H1 (cell line): ENCODE results near the gene KRT32. TPM values are rescaled to one million over a fixed set of nuclear protein-coding genes. Genes with fewer than 3 reads are reported as not detected.

Source experiments
- CTCF ChIA-PET: fragments of 300-600 bp; sonication (Branson Sonifier 250); formaldehyde crosslinking; loops from one replicate; lab custom pipeline; 2021; ENCODE audit not compliant: partially characterized antibody; lab: Charles Lee
- POLR2A ChIA-PET: fragments of 300-600 bp; sonication (Branson Sonifier 250); formaldehyde crosslinking; loops from one replicate; lab custom pipeline; 2021; ENCODE audit warnings: inconsistent platforms; ENCODE audit not compliant: partially characterized antibody; lab: Charles Lee
- DNase-seq, 2 experiments: peaks; one replicate each; pipeline versions ENCODE4 v3.0.0 to v3.0.0-alpha.2; 2010 to 2022; ENCODE audit warnings: low spot score in 2 of 2, low read depth in 1 of 2, mixed read lengths in 1 of 2
- FAIRE-seq: peaks from 2 replicates; lab custom pipeline; 2011; peaks lifted over from hg19 to GRCh38; lab: Jason Lieb, UNC
- H2AFZ ChIP-seq: 2 replicates; pipeline ENCODE4 v1.8.1; 2012; ENCODE audit warnings: low read length, inconsistent platforms
- H2AK5ac ChIP-seq: 2 replicates; pipeline ENCODE4 v1.6.1; 2013; ENCODE audit warnings: low read depth, low read length
- H2BK120ac ChIP-seq: replicated peaks from 2 replicates; pipeline ENCODE3; 2013; ENCODE audit warnings: low read depth, low read length, inconsistent platforms
- H2BK12ac ChIP-seq: 2 replicates; pipeline ENCODE4 v1.6.1; 2013; ENCODE audit warnings: low read depth, low read length
- H2BK15ac ChIP-seq: 2 replicates; pipeline ENCODE4 v1.6.1; 2013; ENCODE audit warnings: low read length
- H2BK20ac ChIP-seq: 2 replicates; pipeline ENCODE4 v1.6.1; 2013; ENCODE audit warnings: low read length
- H2BK5ac ChIP-seq: 2 replicates; pipeline ENCODE4 v1.6.1; 2013; ENCODE audit warnings: low read depth, low read length
- H3K14ac ChIP-seq: 2 replicates; pipeline ENCODE4 v1.6.1; 2013; ENCODE audit warnings: inconsistent platforms; ENCODE audit not compliant: insufficient read length
- H3K18ac ChIP-seq: 2 replicates; pipeline ENCODE4 v1.6.1; 2013; ENCODE audit warnings: low read length; ENCODE audit errors: extremely low read depth
- H3K23ac ChIP-seq: 2 replicates; pipeline ENCODE4 v1.6.1; 2013; ENCODE audit warnings: inconsistent platforms; ENCODE audit not compliant: insufficient read length
- H3K23me2 ChIP-seq: 2 replicates; pipeline ENCODE4 v1.6.1; 2013; ENCODE audit warnings: low read depth, low read length
- H3K27ac ChIP-seq: 2 replicates; pipeline ENCODE4 v1.6.1; 2011; ENCODE audit warnings: low read depth, low read length, inconsistent platforms
- H3K27me3 ChIP-seq, 4 experiments: replicated peaks in 1 of 4; 1 replicate in 1 of 4; 2 replicates in 3 of 4; pipeline versions ENCODE4 v1.6.1 to v1.8.1; 2011 to 2013; ENCODE audit warnings: low read length in 3 of 4, mild to moderate bottlenecking in 3 of 4, inconsistent platforms in 2 of 4, mixed read lengths in 2 of 4, moderate library complexity in 1 of 4; ENCODE audit not compliant: control insufficient read depth in 3 of 4, insufficient read depth in 3 of 4; ENCODE audit errors: extremely low read depth in 1 of 4
- H3K36me3 ChIP-seq, 4 experiments: 2 replicates each; pipeline versions ENCODE4 v1.6.1 to v1.8.1; 2011 to 2013; ENCODE audit warnings: mild to moderate bottlenecking in 4 of 4, low read length in 3 of 4, moderate library complexity in 2 of 4, control low read depth in 1 of 4, inconsistent platforms in 1 of 4; ENCODE audit not compliant: insufficient read depth in 4 of 4, control insufficient read depth in 2 of 4
- H3K4ac ChIP-seq: replicated peaks from 2 replicates; pipeline ENCODE3; 2013; ENCODE audit warnings: low read length, low read depth, mixed read lengths, inconsistent platforms; ENCODE audit not compliant: insufficient read length
- H3K4me1 ChIP-seq, 4 experiments: replicated peaks in 1 of 4; 1 replicate in 1 of 4; 2 replicates in 3 of 4; pipeline versions ENCODE4 v1.6.1 to v1.8.1; 2011 to 2013; ENCODE audit warnings: low read length in 3 of 4, inconsistent platforms in 2 of 4, mixed read lengths in 1 of 4; ENCODE audit not compliant: insufficient read depth in 4 of 4, control insufficient read depth in 3 of 4
- H3K4me2 ChIP-seq, 2 experiments: 2 replicates each; pipeline versions ENCODE4 v1.6.1 to v1.8.1; 2011 to 2013; ENCODE audit warnings: low read depth in 2 of 2, low read length in 2 of 2, control low read depth in 1 of 2, inconsistent platforms in 1 of 2, mild to moderate bottlenecking in 1 of 2; ENCODE audit not compliant: insufficient read depth in 1 of 2
- H3K4me3 ChIP-seq, 4 experiments: fragments of 200-600, 300-600 bp in 1 of 4; sonication (generic), shearing (Covaris generic), sonication (Bioruptor Twin) in 1 of 4; 2 replicates each; pipeline versions ENCODE4 v1.5.1 to v1.8.1; 2011 to 2016; ENCODE audit warnings: low read length in 4 of 4, low read depth in 3 of 4, control low read depth in 2 of 4, inconsistent platforms in 2 of 4, mild to moderate bottlenecking in 2 of 4, mixed read lengths in 1 of 4, moderate library complexity in 1 of 4; ENCODE audit not compliant: insufficient read depth in 2 of 4; ENCODE audit errors: extremely low read depth in 1 of 4
- H3K56ac ChIP-seq: replicated peaks from 2 replicates; pipeline ENCODE3; 2013; ENCODE audit warnings: low read depth, mild to moderate bottlenecking, mixed read lengths, low read length, inconsistent platforms; ENCODE audit not compliant: insufficient read length
- H3K79me1 ChIP-seq: 2 replicates; pipeline ENCODE4 v1.6.1; 2013; ENCODE audit warnings: low read depth, low read length, control low read depth
- H3K79me2 ChIP-seq, 2 experiments: 2 replicates each; pipeline versions ENCODE4 v1.6.1 to v1.8.1; 2012 to 2013; ENCODE audit warnings: low read length in 2 of 2, mild to moderate bottlenecking in 2 of 2, inconsistent platforms in 1 of 2; ENCODE audit not compliant: insufficient read depth in 2 of 2, control insufficient read depth in 1 of 2
- H3K9ac ChIP-seq, 4 experiments: replicated peaks in 1 of 4; 1 replicate in 1 of 4; 2 replicates in 3 of 4; pipeline versions ENCODE4 v1.6.1 to v1.8.1; 2011 to 2013; ENCODE audit warnings: low read depth in 3 of 4, low read length in 3 of 4, control low read depth in 2 of 4, mild to moderate bottlenecking in 2 of 4, moderate library complexity in 2 of 4, inconsistent platforms in 1 of 4; ENCODE audit errors: extremely low read depth in 1 of 4
- H3K9me3 ChIP-seq, 2 experiments: 2 replicates each; pipeline versions ENCODE4 v1.6.1 to v1.8.1; 2012 to 2013; ENCODE audit warnings: mild to moderate bottlenecking in 2 of 2, moderate library complexity in 2 of 2, control low read depth in 1 of 2, inconsistent platforms in 1 of 2, low read depth in 1 of 2, low read length in 1 of 2, mixed read lengths in 1 of 2; ENCODE audit not compliant: insufficient read depth in 2 of 2
- H4K20me1 ChIP-seq, 2 experiments: replicated peaks in 1 of 2; 2 replicates each; pipeline versions ENCODE3 to v1.8.1; 2011 to 2013; ENCODE audit warnings: inconsistent platforms in 2 of 2, low read length in 2 of 2, mild to moderate bottlenecking in 1 of 2; ENCODE audit not compliant: insufficient read depth in 2 of 2, control insufficient read depth in 1 of 2
- H4K5ac ChIP-seq: 2 replicates; pipeline ENCODE4 v1.6.1; 2013; ENCODE audit warnings: low read length, low read depth, mixed read lengths, inconsistent platforms; ENCODE audit not compliant: insufficient read length
- H4K8ac ChIP-seq: 2 replicates; pipeline ENCODE4 v1.8.0; 2013; ENCODE audit warnings: mild to moderate bottlenecking, moderate library complexity, low read length, inconsistent platforms; ENCODE audit not compliant: insufficient read depth; ENCODE audit errors: extremely low read depth
- H4K91ac ChIP-seq: replicated peaks from 2 replicates; pipeline ENCODE3; 2013; ENCODE audit warnings: low read length, mixed read lengths, inconsistent platforms; ENCODE audit not compliant: insufficient read length
- BACH1 ChIP-seq: IDR thresholded peaks from 2 replicates; pipeline ENCODE4 v1.6.1; 2012; ENCODE audit warnings: low read length, improper control_type of control experiment
- CBX5 ChIP-seq: fragments of 300-800, 300-1000 bp; sonication (generic); IDR thresholded peaks from 2 replicates; pipeline ENCODE4 v1.7.1; 2016; ENCODE audit warnings: antibody characterized with exemption, low read length, low read depth
- CREB1 ChIP-seq: IDR thresholded peaks from 2 replicates; pipeline ENCODE4 v1.6.1; 2012; ENCODE audit warnings: inconsistent platforms
- GABPA ChIP-seq: IDR thresholded peaks from 2 replicates; pipeline ENCODE4 v1.6.1; 2011; ENCODE audit warnings: mild to moderate bottlenecking, low read length, moderate library complexity, borderline replicate concordance; ENCODE audit not compliant: insufficient read depth
- KDM5A ChIP-seq: fragments of 200-600 bp; IDR thresholded peaks from 2 replicates; pipeline ENCODE4 v1.7.1; 2012; ENCODE audit warnings: mild to moderate bottlenecking, low read length, inconsistent platforms, mixed read lengths
- NANOG ChIP-seq: IDR thresholded peaks from 2 replicates; pipeline ENCODE4 v1.6.1; 2011; ENCODE audit warnings: low read length, low read depth, mild to moderate bottlenecking, inconsistent platforms; ENCODE audit not compliant: insufficient read depth, poor library complexity, severe bottlenecking
- RNF2 ChIP-seq: fragments of 200-900, 300-1000 bp; sonication (generic); IDR thresholded peaks from 2 replicates; pipeline ENCODE4 v1.7.1; 2016; ENCODE audit warnings: borderline replicate concordance, low read depth, mild to moderate bottlenecking, antibody characterized with exemption, low read length; ENCODE audit not compliant: poor library complexity, severe bottlenecking; ENCODE audit errors: missing control alignments
- RXRA ChIP-seq: IDR thresholded peaks from 2 replicates; pipeline ENCODE4 v1.6.1; 2011; ENCODE audit warnings: low read depth, mild to moderate bottlenecking, low read length, moderate library complexity; ENCODE audit not compliant: insufficient read depth
- SIRT6 ChIP-seq: IDR thresholded peaks from one replicate; pipeline ENCODE4 v1.7.1; 2012; ENCODE audit warnings: low read length, inconsistent platforms
- SP1 ChIP-seq: IDR thresholded peaks from 2 replicates; pipeline ENCODE4 v1.6.1; 2011; ENCODE audit warnings: low read depth, low read length
- YY1 ChIP-seq: IDR thresholded peaks from 2 replicates; pipeline ENCODE4 v1.6.1; 2011; ENCODE audit warnings: low read depth, mild to moderate bottlenecking, low read length
- WGBS, 2 experiments: shearing (Covaris generic) in 1 of 2; methylation state at CpG; one replicate each; pipeline versions ENCODE4 v1.1.6 to v1.1.7; 2013 to 2015; ENCODE audit warnings: low lambda C conversion rate in 2 of 2, mixed read lengths in 2 of 2, inconsistent platforms in 1 of 2, low coverage in 1 of 2, missing lambda C conversion rate in 1 of 2; ENCODE audit not compliant: insufficient replicate concordance in 2 of 2, insufficient coverage in 1 of 2, insufficient read length in 1 of 2; ENCODE audit errors: extremely low coverage in 1 of 2, missing lambda C conversion rate in 1 of 2; 5-methylcytosine and 5-hydroxymethylcytosine counted together
- polyA plus RNA-seq, 7 experiments: library from polyadenylated mRNA; depleted of rRNA in 3 of 7; stranded (reverse) in 5 of 7; unstranded in 2 of 7; fragments of >200 nt in 5 of 7; fragments of 200-250 nt in 2 of 7; gene quantifications; 1 replicate in 5 of 7; 2 replicates in 1 of 7; 4 replicates in 1 of 7; pipeline versions ENCODE4 v1.2.1 to v1.2.3, GENCODE V29; 2011 to 2013; ENCODE audit warnings: missing spikeins in 2 of 7, mixed read lengths in 2 of 7
- total RNA-seq: library from RNA; stranded (reverse); fragmentation: NEBNext Ultra II Directional; extraction: Animal tissue kit (Norgen Biotek cat#: 25700); gene quantifications from 2 replicates; pipeline ENCODE4 v1.2.1, GENCODE V29; 2021
- TF ChIP-seq, protein P1 (sequence below), 3 experiments: IDR thresholded peaks; 1 replicate in 2 of 3; 2 replicates in 1 of 3; pipeline versions ENCODE4 v1.5.1 to v1.6.1; 2011; ENCODE audit warnings: low read length in 3 of 3, mild to moderate bottlenecking in 3 of 3, inconsistent platforms in 2 of 3, low read depth in 1 of 3, moderate library complexity in 1 of 3; ENCODE audit not compliant: insufficient read depth in 1 of 3; ENCODE audit errors: control extremely low read depth in 1 of 3

Gene KRT32
- total and polyA plus RNA-seq, 2 of the 8 experiments (the other 6 are each of a cell fraction or from before 2014, with no cell fraction given), result not detected

GRCh38 chr17:41480581-41480980, 13.4 kb upstream of the KRT32 start:
- Histone ChIP-seq H3K14ac (no peak overlapping the region), H4K20me1 (no peaks in the 10 kb centered on the region), H3K23me2 (no peaks in the 10 kb centered on the region), H3K79me2 (no peaks in the 10 kb centered on the region), H3K4me3 (no peak overlapping the region), H3K36me3 (no peaks in the 10 kb centered on the region), H2AFZ (no peak overlapping the region), H3K56ac (no peak overlapping the region), H3K27me3 (no peaks in the 10 kb centered on the region; a peak in 2 of 7 replicates), H3K27ac (no peak overlapping the region), H3K4ac (no peak overlapping the region), H4K5ac (no peak overlapping the region), H3K79me1 (no peaks in the 10 kb centered on the region), H3K4me1 (no peaks in the 10 kb centered on the region; a peak in 1 of 7 replicates), H3K23ac (no peak overlapping the region), H2BK15ac (no peak overlapping the region), H4K91ac (no peak overlapping the region), H2BK120ac (no peak overlapping the region), H2AK5ac (no peak overlapping the region), H2BK20ac (no peak overlapping the region), H4K8ac (no peak overlapping the region), H2BK5ac (no peak overlapping the region), H3K18ac (no peak overlapping the region), H3K4me2 (no peak overlapping the region), H3K9me3 (no peaks in the 10 kb centered on the region), H2BK12ac (no peak overlapping the region), H3K9ac (no peak overlapping the region)
- 91% methylated on average over 7 of the region's 10 CpGs; no CpG with 5 or more reads in 1 of the 2 experiments for WGBS, 2 experiments
- FAIRE-seq, result no peak
- POLR2A ChIA-PET, result interaction anchor here (1.4 to 1.5 kb wide), 2 partner anchors 11 to 41 kb away, joined by 5 read pairs; no protein-coding TSS in a partner anchor
- CTCF ChIA-PET, result interaction anchor here (1.4 to 33.9 kb wide), 3 partner anchors 12 to 182 kb away, joined by 4 to 427 read pairs (median 98); partner anchors contain the start of gene KRT36
- DNase-seq, result no peak
- TF ChIP-seq SP1, result no peak
- TF ChIP-seq CBX5, result no peak
- TF ChIP-seq, protein P1, sequence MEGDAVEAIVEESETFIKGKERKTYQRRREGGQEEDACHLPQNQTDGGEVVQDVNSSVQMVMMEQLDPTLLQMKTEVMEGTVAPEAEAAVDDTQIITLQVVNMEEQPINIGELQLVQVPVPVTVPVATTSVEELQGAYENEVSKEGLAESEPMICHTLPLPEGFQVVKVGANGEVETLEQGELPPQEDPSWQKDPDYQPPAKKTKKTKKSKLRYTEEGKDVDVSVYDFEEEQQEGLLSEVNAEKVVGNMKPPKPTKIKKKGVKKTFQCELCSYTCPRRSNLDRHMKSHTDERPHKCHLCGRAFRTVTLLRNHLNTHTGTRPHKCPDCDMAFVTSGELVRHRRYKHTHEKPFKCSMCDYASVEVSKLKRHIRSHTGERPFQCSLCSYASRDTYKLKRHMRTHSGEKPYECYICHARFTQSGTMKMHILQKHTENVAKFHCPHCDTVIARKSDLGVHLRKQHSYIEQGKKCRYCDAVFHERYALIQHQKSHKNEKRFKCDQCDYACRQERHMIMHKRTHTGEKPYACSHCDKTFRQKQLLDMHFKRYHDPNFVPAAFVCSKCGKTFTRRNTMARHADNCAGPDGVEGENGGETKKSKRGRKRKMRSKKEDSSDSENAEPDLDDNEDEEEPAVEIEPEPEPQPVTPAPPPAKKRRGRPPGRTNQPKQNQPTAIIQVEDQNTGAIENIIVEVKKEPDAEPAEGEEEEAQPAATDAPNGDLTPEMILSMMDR (IDR thresholded peaks at IDR 0.05; ENCODE audit: control extremely low read depth in 1 of 3, insufficient read depth in 1 of 3, low read depth in 1 of 3, low read length in 3 of 3), result no peak
- TF ChIP-seq CREB1, result no peak
- TF ChIP-seq KDM5A, result no peak
- TF ChIP-seq RNF2, result no peak
- no peak for TF ChIP-seq NANOG
- no peak for TF ChIP-seq BACH1
- no peak for TF ChIP-seq RXRA
- no peak for TF ChIP-seq YY1
- TF ChIP-seq GABPA, result no peak
- no peak for TF ChIP-seq SIRT6
